HepG2 (cell line): ENCODE measurements around the gene SLIT3. TPM values are rescaled to one million over a fixed set of nuclear protein-coding genes. Genes with fewer than 3 reads are reported as not detected.

ENCODE experiments used
- ATAC-seq: fragments of 200-7000 bp; cut with Tn5 transposase; 3 replicates; pipeline ENCODE4 v1.9.1; 2020; ENCODE audit warnings: mild to moderate bottlenecking, moderate library complexity
- BruUV-seq: library from RNA; stranded (reverse); fragments of 400-500 nt; replicated peaks from 2 replicates; lab custom pipeline; 2021; lab: Mats Ljungman, UMichigan
- CTCF ChIA-PET: fragments of 300-600 bp; formaldehyde crosslinking; extraction: SDS; loops from one replicate; lab custom pipeline; 2021; ENCODE audit warnings: low total read pairs, inconsistent platforms, low intra/inter-chr PET ratio; lab: Yijun Ruan, JAX
- POLR2A ChIA-PET: fragments of 350-600 bp; sonication (Branson Sonifier 250); formaldehyde crosslinking; loops from one replicate; lab custom pipeline; 2020; ENCODE audit warnings: antibody characterized with exemption, inconsistent platforms; lab: Yijun Ruan, JAX
- DNase-seq: peaks from one replicate; pipeline ENCODE4 v3.0.0-alpha.2; 2015; ENCODE audit warnings: low spot score
- FAIRE-seq: peaks from 3 replicates; lab custom pipeline; 2011; peaks lifted over from hg19 to GRCh38; lab: Jason Lieb, UNC
- H2AFZ ChIP-seq: one replicate; pipeline ENCODE4 v1.6.1; 2011; ENCODE audit warnings: low read length, inconsistent platforms
- H3K27ac ChIP-seq: fragments of 300-600 bp; 3 replicates; pipeline ENCODE4 v1.8.0; 2011; ENCODE audit warnings: mixed run types, mild to moderate bottlenecking, mixed read lengths, low read length, inconsistent platforms; ENCODE audit not compliant: insufficient read depth; ENCODE audit errors: extremely low read length
- H3K27me3 ChIP-seq, 2 experiments: fragments of 200-600 bp in 1 of 2; 2 replicates in 1 of 2; 3 replicates in 1 of 2; pipeline versions ENCODE4 v1.6.0 to v1.8.0; 2011; ENCODE audit warnings: low read length in 2 of 2, mild to moderate bottlenecking in 2 of 2, moderate library complexity in 2 of 2, inconsistent platforms in 1 of 2; ENCODE audit not compliant: insufficient read depth in 2 of 2, control insufficient read depth in 1 of 2
- H3K36me3 ChIP-seq, 2 experiments: fragments of 200-600 bp in 1 of 2; replicated peaks in 1 of 2; 2 replicates in 1 of 2; 3 replicates in 1 of 2; pipeline versions ENCODE4 v1.5.1 to v1.8.0; 2011; ENCODE audit warnings: low read length in 2 of 2, inconsistent platforms in 1 of 2; ENCODE audit not compliant: insufficient read depth in 2 of 2, control insufficient read depth in 1 of 2
- H3K4me1 ChIP-seq: 2 replicates; pipeline ENCODE4 v1.5.1; 2012; ENCODE audit warnings: low read length, inconsistent platforms; ENCODE audit not compliant: insufficient read depth
- H3K4me2 ChIP-seq: 2 replicates; pipeline ENCODE4 v1.6.0; 2011; ENCODE audit warnings: low read depth, low read length, inconsistent platforms
- H3K4me3 ChIP-seq, 3 experiments: fragments of 200-600 bp in 1 of 3; sonication (generic), shearing (Covaris generic) in 1 of 3; replicated peaks in 1 of 3; 2 replicates each; pipeline ENCODE4 v1.5.1; 2011 to 2016; ENCODE audit warnings: low read length in 3 of 3, inconsistent platforms in 2 of 3, low read depth in 2 of 3, mild to moderate bottlenecking in 2 of 3, control low read depth in 1 of 3, mixed read lengths in 1 of 3; ENCODE audit not compliant: insufficient read depth in 1 of 3
- H3K79me2 ChIP-seq: one replicate; pipeline ENCODE4 v1.6.1; 2011; ENCODE audit warnings: low read length, inconsistent platforms; ENCODE audit not compliant: insufficient read depth
- H3K9ac ChIP-seq: 2 replicates; pipeline ENCODE4 v1.6.0; 2011; ENCODE audit warnings: mild to moderate bottlenecking, low read depth, low read length, inconsistent platforms; ENCODE audit not compliant: insufficient read depth
- H3K9me3 ChIP-seq: 2 replicates; pipeline ENCODE4 v1.5.1; 2012; ENCODE audit warnings: mild to moderate bottlenecking, low read length
- H4K20me1 ChIP-seq: 2 replicates; pipeline ENCODE4 v1.6.0; 2011; ENCODE audit warnings: inconsistent platforms, mild to moderate bottlenecking, low read length, moderate library complexity; ENCODE audit not compliant: insufficient read depth
- HNF1A ChIP-seq, 2 experiments: sonication (generic) in 1 of 2; formaldehyde crosslinking in 1 of 2; IDR thresholded peaks; 2 replicates each; pipeline versions ENCODE4 v1.4.0 to v1.6.1; 2016 to 2020; ENCODE audit warnings: borderline replicate concordance in 1 of 2, low read depth in 1 of 2, mild to moderate bottlenecking in 1 of 2, missing genetic modification reagents in 1 of 2
- ISL2 ChIP-seq: sonication (generic); formaldehyde crosslinking; IDR thresholded peaks from 2 replicates; pipeline ENCODE4 v1.5.0; 2020; ENCODE audit warnings: missing genetic modification reagents
- NFYB ChIP-seq: sonication (generic); formaldehyde crosslinking; IDR thresholded peaks from 2 replicates; pipeline ENCODE4 v1.4.0; 2020; ENCODE audit warnings: missing genetic modification reagents
- ZBTB25 ChIP-seq: IDR thresholded peaks from 2 replicates; pipeline ENCODE4 v1.6.1; 2018; ENCODE audit warnings: missing genetic modification reagents
- WGBS: methylation state at CpG from one replicate; pipeline ENCODE4 v1.1.6; 2017; ENCODE audit warnings: low lambda C conversion rate; 5-methylcytosine and 5-hydroxymethylcytosine counted together
- in situ Hi-C: cut with HindIII; loops from 2 replicates; pipeline ENCODE4 v1.10.0; 2017; ENCODE audit warnings: low pct_unique_long_range_greater_than_20kb; ENCODE audit not compliant: extremely low pct_ligation_motif_present
- intact Hi-C: fragments of 100-400 bp; cut with micrococcal nuclease; formaldehyde crosslinking; loops from one replicate; pipeline ENCODE4 v1.10.0; 2022; ENCODE audit not compliant: unreplicated experiment
- polyA plus RNA-seq, 8 experiments: library from polyadenylated mRNA; depleted of rRNA in 3 of 8; stranded (reverse) in 7 of 8; unstranded in 1 of 8; fragments of >200 nt; fragmentation: Illumina TruSeq in 4 of 8; extraction: Trizol in 4 of 8; gene quantifications; 2 replicates each; pipeline versions ENCODE4 v1.2.1 to v1.2.3, GENCODE V29; 2011 to 2016; ENCODE audit warnings: low read depth in 4 of 8, missing spikeins in 1 of 8, mixed read lengths in 1 of 8; ENCODE audit not compliant: insufficient read depth in 1 of 8
- total RNA-seq, 5 experiments: library from RNA; depleted of rRNA; stranded (reverse); fragments of >200 nt; fragmentation: Illumina TruSeq; extraction: Trizol; gene quantifications; 2 replicates each; pipeline ENCODE4 v1.2.3, GENCODE V29; 2016; ENCODE audit warnings: low read depth in 1 of 5

SLIT3 gene
- total and polyA plus RNA-seq, 2 of the 13 experiments (the other 11 are each of a cell fraction or from before 2014, with no cell fraction given): not detected

- Histone ChIP-seq H3K27ac (no peak overlapping the region), H3K4me3 (no peak overlapping the region), H3K27me3 (no peaks in the 10 kb centered on the region), H3K9me3 (no peaks in the 10 kb centered on the region), H3K4me1 (peaks cover 11% of the 10 kb centered on the region), H4K20me1 (no peaks in the 10 kb centered on the region), H3K4me2 (no peak overlapping the region), H3K36me3 (no peaks in the 10 kb centered on the region), H3K9ac (no peak overlapping the region), H3K79me2 (no peaks in the 10 kb centered on the region), H2AFZ (no peak overlapping the region)
- FAIRE-seq (no peak), ATAC-seq (no peak), DNase-seq (no peak)
- ChIA-PET POLR2A (no interaction called here), CTCF (no interaction called here)
- WGBS: 85% methylated on average over 1 of the region's 1 CpG
- TF ChIP-seq ZBTB25 (CRISPR knock-in tag): no peak
- TF ChIP-seq HNF1A (IDR thresholded peaks at IDR 0.05; ENCODE audit: low read depth): no peak
- no peak for TF ChIP-seq HNF1A (CRISPR knock-in tag; IDR thresholded peaks at IDR 0.05; ENCODE audit: borderline replicate concordance)
- TF ChIP-seq NFYB: no peak
- TF ChIP-seq ISL2 (CRISPR knock-in tag): no peak
- intact Hi-C loops (no loop called here), in situ Hi-C loops (no loop called here)
- BruUV-seq: no TSS peak
Observed at GRCh38 chr5:169223595-169223953, 77.4 kb downstream of the SLIT3 start.
